Measurements from ENCODE around the gene GPC3. TPM values are rescaled to one million over a fixed set of nuclear protein-coding genes. Genes with fewer than 3 reads are reported as not detected.

Gene GPC3
- total RNA-seq, 1 donor from 2014 or later = not detected

GRCh38 chrX:133988010-133988409 is 2.6 kb upstream of the GPC3 start:
- intact Hi-C loops (cut with micrococcal nuclease) = no loop called here
- ATAC-seq (ENCODE audit: low read depth) (no peak), DNase-seq (no peak)
- H3K4me3 Mint-ChIP-seq = no peak overlapping the region
- H3K9me3 Mint-ChIP-seq = no peaks in the 10 kb centered on the region
- POLR2A ChIA-PET = no interaction called here
- peaks cover 11% of the 10 kb centered on the region for H3K27me3 Mint-ChIP-seq
- H3K27ac Mint-ChIP-seq = no peak overlapping the region
- CTCF ChIA-PET = no interaction called here
- H3K4me1 Mint-ChIP-seq = peaks cover 4% of the 10 kb centered on the region
- H3K36me3 Mint-ChIP-seq (ENCODE audit: low read depth) = no peaks in the 10 kb centered on the region
- TF ChIP-seq CTCF (IDR thresholded peaks at IDR 0.05) = no peak

- ChIA-PET CTCF (no interaction called here), POLR2A (no interaction called here)
- Mint-ChIP-seq H3K4me1 (peaks cover 4% of the 10 kb centered on the region), H3K36me3 (ENCODE audit: low read depth) (no peaks in the 10 kb centered on the region), H3K9me3 (no peaks in the 10 kb centered on the region), H3K27ac (no peak overlapping the region), H3K27me3 (peaks cover 13% of the 10 kb centered on the region), H3K4me3 (no peak overlapping the region)
- intact Hi-C loops (cut with micrococcal nuclease) = no loop called here
- no peak for DNase-seq
- no peak for ATAC-seq (ENCODE audit: low read depth)
- TF ChIP-seq CTCF (IDR thresholded peaks at IDR 0.05) = no peak
These were observed 1.8 kb upstream of the GPC3 start for GRCh38 chrX:133987188-133987587.

- POLR2A ChIA-PET = no interaction called here
- Mint-ChIP-seq H3K4me3 (no peak overlapping the region), H3K27me3 (peaks cover 13% of the 10 kb centered on the region), H3K4me1 (peaks cover 4% of the 10 kb centered on the region), H3K9me3 (no peaks in the 10 kb centered on the region), H3K36me3 (ENCODE audit: low read depth) (no peaks in the 10 kb centered on the region), H3K27ac (no peak overlapping the region)
- DNase-seq (no peak), ATAC-seq (ENCODE audit: low read depth) (no peak)
- intact Hi-C loops (cut with micrococcal nuclease) = no loop called here
- CTCF ChIA-PET = no interaction called here
- TF ChIP-seq CTCF (IDR thresholded peaks at IDR 0.05) = no peak
These were observed 731 bp upstream of the GPC3 start for GRCh38 chrX:133985967-133986683.

- intact Hi-C loops (cut with micrococcal nuclease) = no loop called here
- Mint-ChIP-seq H3K27ac (no peak overlapping the region), H3K27me3 (peaks cover 13% of the 10 kb centered on the region), H3K9me3 (no peaks in the 10 kb centered on the region), H3K4me3 (no peak overlapping the region), H3K36me3 (ENCODE audit: low read depth) (no peaks in the 10 kb centered on the region), H3K4me1 (peaks cover 4% of the 10 kb centered on the region)
- ChIA-PET POLR2A (no interaction called here), CTCF (no interaction called here)
- DNase-seq = no peak
- no peak for TF ChIP-seq CTCF (IDR thresholded peaks at IDR 0.05)
- no peak for ATAC-seq (ENCODE audit: low read depth)
These were observed 584 bp downstream of the GPC3 start for GRCh38 chrX:133984857-133985163.

- Mint-ChIP-seq H3K27me3 (peaks cover 13% of the 10 kb centered on the region), H3K4me3 (no peak overlapping the region), H3K9me3 (no peaks in the 10 kb centered on the region), H3K36me3 (ENCODE audit: low read depth) (no peaks in the 10 kb centered on the region), H3K27ac (no peak overlapping the region), H3K4me1 (peaks cover 4% of the 10 kb centered on the region)
- TF ChIP-seq CTCF (IDR thresholded peaks at IDR 0.05) = no peak
- intact Hi-C loops (cut with micrococcal nuclease) = no loop called here
- ATAC-seq (ENCODE audit: low read depth) = no peak
- ChIA-PET POLR2A (no interaction called here), CTCF (no interaction called here)
- no peak for DNase-seq
These were observed 1.2 kb downstream of the GPC3 start for GRCh38 chrX:133983974-133984845.

All from activated B cell treated with CpG ODN at 0.5 μM for 24 hours (primary cell).